ENCODE results near the gene HDAC9. TPM values are rescaled to one million over a fixed set of nuclear protein-coding genes. Genes with fewer than 3 reads are reported as not detected.

The HDAC9 gene
- total RNA-seq, 4 donors from 2014 or later, result 3.4 to 7.2 (median 4.5) TPM

GRCh38 chr7:18760631-18761445, 265.3 kb downstream of the HDAC9 start:
- 66% methylated on average over 7 of the region's 7 CpGs for WGBS
- Histone ChIP-seq H3K27ac (no peak overlapping the region), H3K4me1 (no peaks in the 10 kb centered on the region), H3K36me3 (no peaks in the 10 kb centered on the region), H3K9me3 (no peaks in the 10 kb centered on the region), H3K4me3 (no peak overlapping the region), H3K27me3 (no peaks in the 10 kb centered on the region)
- no peak for DNase-seq (ENCODE audit: low spot score in 2 of 2)
- TF ChIP-seq CTCF (IDR thresholded peaks at IDR 0.05) (no peak), POLR2A (IDR thresholded peaks at IDR 0.05) (no peak), EP300 (IDR thresholded peaks at IDR 0.05) (no peak), POLR2AphosphoS5 (IDR thresholded peaks at IDR 0.05) (no peak)

- DNase-seq (ENCODE audit: low spot score in 2 of 2), result no peak
These were observed 266.6 kb downstream of the HDAC9 start for GRCh38 chr7:18762189-18762588.

GRCh38 chr7:18768256-18768655, 272.7 kb downstream of the HDAC9 start:
- no peaks in the 10 kb centered on the region for H3K27me3 ChIP-seq
- WGBS, result 86% methylated on average over 2 of the region's 2 CpGs
- DNase-seq (ENCODE audit: low spot score in 2 of 2), result no peak
- H3K9me3 ChIP-seq, result no peaks in the 10 kb centered on the region
- H3K4me3 ChIP-seq, result no peak overlapping the region
- peaks cover 5% of the 10 kb centered on the region for H3K4me1 ChIP-seq
- H3K36me3 ChIP-seq, result no peaks in the 10 kb centered on the region
- TF ChIP-seq POLR2A (IDR thresholded peaks at IDR 0.05) (no peak), CTCF (IDR thresholded peaks at IDR 0.05) (no peak), POLR2AphosphoS5 (IDR thresholded peaks at IDR 0.05) (no peak), EP300 (IDR thresholded peaks at IDR 0.05) (no peak)
- H3K27ac ChIP-seq, result no peak overlapping the region

More at GRCh38 chr7:18762189-18762588, 266.6 kb downstream of the HDAC9 start:
- no peaks in the 10 kb centered on the region for H3K9me3 ChIP-seq
- no peak overlapping the region for H3K4me3 ChIP-seq
- H3K36me3 ChIP-seq, result no peaks in the 10 kb centered on the region
- H3K27me3 ChIP-seq, result no peaks in the 10 kb centered on the region
- no peaks in the 10 kb centered on the region for H3K4me1 ChIP-seq
- WGBS, result 36% methylated on average over 3 of the region's 3 CpGs
- no peak overlapping the region for H3K27ac ChIP-seq
- TF ChIP-seq CTCF (IDR thresholded peaks at IDR 0.05) (no peak), POLR2A (IDR thresholded peaks at IDR 0.05) (no peak), POLR2AphosphoS5 (IDR thresholded peaks at IDR 0.05) (no peak), EP300 (IDR thresholded peaks at IDR 0.05) (no peak)

GRCh38 chr7:18770154-18770811, 274.7 kb downstream of the HDAC9 start:
- Histone ChIP-seq H3K36me3 (no peaks in the 10 kb centered on the region), H3K27ac (no peak overlapping the region), H3K4me1 (peaks cover 5% of the 10 kb centered on the region), H3K9me3 (no peaks in the 10 kb centered on the region), H3K4me3 (no peak overlapping the region), H3K27me3 (no peaks in the 10 kb centered on the region)
- 68% methylated on average over 7 of the region's 7 CpGs for WGBS
- TF ChIP-seq CTCF (IDR thresholded peaks at IDR 0.05) (no peak), POLR2A (IDR thresholded peaks at IDR 0.05) (no peak), EP300 (IDR thresholded peaks at IDR 0.05) (no peak), POLR2AphosphoS5 (IDR thresholded peaks at IDR 0.05) (no peak)
- DNase-seq (ENCODE audit: low spot score in 2 of 2), result no peak

GRCh38 chr7:18770822-18771221, 275.3 kb downstream of the HDAC9 start:
- DNase-seq (ENCODE audit: low spot score in 2 of 2), result no peak
- Histone ChIP-seq H3K27ac (no peak overlapping the region), H3K4me1 (peaks cover 5% of the 10 kb centered on the region), H3K9me3 (no peaks in the 10 kb centered on the region), H3K36me3 (no peaks in the 10 kb centered on the region), H3K27me3 (no peaks in the 10 kb centered on the region), H3K4me3 (no peak overlapping the region)
- TF ChIP-seq EP300 (IDR thresholded peaks at IDR 0.05) (no peak), POLR2A (IDR thresholded peaks at IDR 0.05) (no peak), POLR2AphosphoS5 (IDR thresholded peaks at IDR 0.05) (no peak), CTCF (IDR thresholded peaks at IDR 0.05) (no peak)
- 69% methylated on average over 3 of the region's 3 CpGs for WGBS
